Suprapubic skin (tissue), 4 donors: ENCODE measurements around the gene CBARP. TPM values are rescaled to one million over a fixed set of nuclear protein-coding genes. Genes with fewer than 3 reads are reported as not detected.

ENCODE experiments used
- DNase-seq, 2 donors: peaks; one replicate each; pipeline ENCODE4 v3.0.0-alpha.2; 2019; ENCODE audit warnings: low spot score in 2 of 2
- H3K27ac ChIP-seq: fragments of 200-600 bp; sonication (generic); one replicate; pipeline ENCODE4 v1.5.1; 2019
- H3K27me3 ChIP-seq: fragments of 200-600 bp; sonication (generic); one replicate; pipeline ENCODE4 v1.5.1; 2019
- H3K36me3 ChIP-seq: fragments of 200-600 bp; sonication (generic); one replicate; pipeline ENCODE4 v1.5.1; 2019
- H3K4me1 ChIP-seq: fragments of 200-600 bp; sonication (generic); one replicate; pipeline ENCODE4 v1.5.1; 2019
- H3K4me3 ChIP-seq: fragments of 200-600 bp; sonication (generic); one replicate; pipeline ENCODE4 v1.5.1; 2019; ENCODE audit warnings: mild to moderate bottlenecking
- H3K9me3 ChIP-seq: fragments of 200-600 bp; sonication (generic); one replicate; pipeline ENCODE4 v1.5.1; 2019
- CTCF ChIP-seq, 2 donors: fragments of 200-600 bp in 1 of 2; fragments of 450-650 bp in 1 of 2; sonication (generic) in 1 of 2; IDR thresholded peaks; one replicate each; pipeline ENCODE4 v1.5.1; 2016 to 2019; ENCODE audit warnings: antibody characterized with exemption in 2 of 2, mild to moderate bottlenecking in 1 of 2, moderate library complexity in 1 of 2
- EP300 ChIP-seq: sonication (generic); formaldehyde crosslinking; IDR thresholded peaks from one replicate; pipeline ENCODE4 v1.6.1; 2017; ENCODE audit warnings: antibody characterized with exemption
- POLR2A ChIP-seq, 2 donors: fragments of 450-650 bp; IDR thresholded peaks; one replicate each; pipeline ENCODE4 v1.6.1; 2017; ENCODE audit warnings: antibody characterized with exemption in 2 of 2, mild to moderate bottlenecking in 2 of 2, moderate library complexity in 2 of 2
- POLR2AphosphoS5 ChIP-seq, 3 donors: sonication (generic); formaldehyde crosslinking; IDR thresholded peaks; one replicate each; pipeline ENCODE4 v1.6.1; 2017; ENCODE audit warnings: antibody characterized with exemption in 3 of 3
- WGBS: methylation state at CpG from one replicate; pipeline ENCODE4 v1.1.5; 2018; 5-methylcytosine and 5-hydroxymethylcytosine counted together
- total RNA-seq, 4 donors: library from RNA; depleted of rRNA; stranded (reverse); fragments of >200 nt; gene quantifications; one replicate each; pipeline ENCODE4 v1.1.0, GENCODE V29; 2016

The CBARP gene
- total RNA-seq, 4 donors from 2014 or later: 2.9 to 8.6 (median 5.1) TPM

- TF ChIP-seq POLR2A (IDR thresholded peaks at IDR 0.05) (no peak), EP300 (no peak), POLR2AphosphoS5 (IDR thresholded peaks at IDR 0.05) (no peak), CTCF (IDR thresholded peaks at IDR 0.05) (no peak)
- peak overlapping the region; percentile 71 for H3K4me3 ChIP-seq
- H3K36me3 ChIP-seq: no peaks in the 10 kb centered on the region
- peak overlapping the region; percentile 19 for H3K27ac ChIP-seq
- WGBS: 80% methylated on average over 5 of the region's 39 CpGs
- no peak for DNase-seq
- peaks cover 63% of the 10 kb centered on the region for H3K4me1 ChIP-seq
- H3K27me3 ChIP-seq: peaks cover 7% of the 10 kb centered on the region
- H3K9me3 ChIP-seq: no peaks in the 10 kb centered on the region
Observed at GRCh38 chr19:1235625-1236538, 1.9 kb downstream of the CBARP start.

DNA sequence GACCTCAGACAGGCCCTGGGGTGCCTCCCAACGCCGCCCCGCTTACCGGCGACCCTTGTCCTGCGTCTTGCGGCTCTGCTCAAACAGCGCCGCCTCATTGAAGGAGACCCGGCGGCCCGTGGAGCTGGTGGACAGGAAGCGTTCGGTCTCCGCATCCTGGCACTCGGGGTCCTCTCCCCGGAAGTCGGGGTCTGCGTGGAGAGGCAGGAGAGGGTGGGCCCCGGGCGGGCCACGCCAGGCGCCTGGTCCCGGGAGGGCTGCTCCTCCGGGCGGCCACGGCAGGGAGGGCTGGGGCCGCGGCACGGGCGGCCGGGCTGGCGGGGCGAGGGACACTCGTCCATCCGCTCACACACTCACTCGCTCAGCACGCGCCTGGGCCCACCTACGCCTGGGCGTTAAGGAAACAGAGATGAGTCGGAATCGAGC is 2.8 kb downstream of the CBARP start:
- H3K4me1 ChIP-seq: peaks cover 54% of the 10 kb centered on the region

GRCh38 chr19:1234051-1234954 is 3.5 kb downstream of the CBARP start:
- Histone ChIP-seq H3K27me3 (peaks cover 7% of the 10 kb centered on the region), H3K36me3 (no peaks in the 10 kb centered on the region), H3K4me1 (peaks cover 49% of the 10 kb centered on the region), H3K4me3 (no peak overlapping the region), H3K27ac (no peak overlapping the region), H3K9me3 (no peaks in the 10 kb centered on the region)
- TF ChIP-seq POLR2A (IDR thresholded peaks at IDR 0.05) (no peak), CTCF (IDR thresholded peaks at IDR 0.05) (no peak), EP300 (no peak), POLR2AphosphoS5 (IDR thresholded peaks at IDR 0.05) (no peak)
- 92% methylated on average over 15 of the region's 45 CpGs for WGBS
- DNase-seq: no peak

More for the DNA sequence above, 2.8 kb downstream of the CBARP start:
- H3K36me3 ChIP-seq: no peaks in the 10 kb centered on the region
- peaks cover 7% of the 10 kb centered on the region for H3K27me3 ChIP-seq
- no peak overlapping the region for H3K4me3 ChIP-seq
- TF ChIP-seq CTCF (IDR thresholded peaks at IDR 0.05): no peak
- no peak for TF ChIP-seq POLR2A (IDR thresholded peaks at IDR 0.05)
- TF ChIP-seq EP300: no peak
- no peaks in the 10 kb centered on the region for H3K9me3 ChIP-seq
- H3K27ac ChIP-seq: no peak overlapping the region
- WGBS: 95% methylated on average over 25 of the region's 43 CpGs
- no peak for DNase-seq

DNA sequence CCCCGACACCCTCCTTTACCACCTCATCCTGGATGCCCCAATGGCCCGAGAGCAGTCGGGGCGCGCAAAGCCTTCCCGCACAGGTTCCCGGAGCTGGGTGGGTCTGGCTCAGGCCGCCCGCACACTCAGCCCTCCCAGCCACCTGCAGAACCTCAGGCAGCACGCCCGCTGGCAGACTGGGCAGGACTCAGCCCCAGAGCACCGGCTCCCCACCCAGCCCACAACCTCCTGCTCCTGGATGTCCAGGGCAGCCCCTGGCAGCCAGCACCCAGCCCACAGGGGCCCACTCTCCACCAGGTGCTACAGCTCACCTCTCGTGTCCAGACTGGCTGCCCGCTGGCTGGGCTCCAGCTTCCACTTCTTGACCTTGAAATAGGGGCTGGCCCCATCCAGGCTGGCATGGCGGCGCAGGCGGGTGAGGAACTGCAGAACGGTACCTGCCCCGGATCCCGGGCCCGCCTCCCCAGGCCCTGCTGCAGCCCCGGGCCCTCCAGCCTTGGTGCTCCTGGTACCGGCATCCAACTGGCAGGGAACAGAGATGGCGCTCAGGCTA is 4.6 kb downstream of the CBARP start:
- Histone ChIP-seq H3K27me3 (peaks cover 7% of the 10 kb centered on the region), H3K9me3 (no peaks in the 10 kb centered on the region), H3K4me1 (peaks cover 43% of the 10 kb centered on the region), H3K4me3 (no peak overlapping the region), H3K27ac (peak overlapping the region; percentile 24), H3K36me3 (peaks cover 6% of the 10 kb centered on the region)
- no peak for DNase-seq
- no peak for TF ChIP-seq POLR2A (IDR thresholded peaks at IDR 0.05)
- TF ChIP-seq EP300: no peak
- no peak for TF ChIP-seq POLR2AphosphoS5 (IDR thresholded peaks at IDR 0.05)
- no peak for TF ChIP-seq CTCF (IDR thresholded peaks at IDR 0.05)
- no CpG with 5 or more reads among the region's 24 CpGs for WGBS
